ENCODE measurements around the gene PLOD3. TPM values are rescaled to one million over a fixed set of nuclear protein-coding genes. Genes with fewer than 3 reads are reported as not detected.
A peak's percentile ranks its signal among the peaks of the same experiment; 100 is the strongest.

The PLOD3 gene
- total RNA-seq, 1 experiment from 2014 or later, result 83.7 TPM

GRCh38 chr7:101171442-101171837, 45.9 kb downstream of the PLOD3 start:
- RAD21 ChIA-PET (ENCODE audit: low non-redundant PET in 1 of 2, low total read pairs in 2 of 2, uncharacterized antibody in 2 of 2, unreplicated experiment in 2 of 2), result no interaction called here
- no peak overlapping the region for H3K4me2 ChIP-seq (ENCODE audit: low read length)
- H3K4me3 ChIP-seq (replicated peaks in 1 of 2; ENCODE audit: low read depth in 1 of 2, low read length in 2 of 2), result no peak overlapping the region
- no peak for TF ChIP-seq CBX3 (IDR thresholded peaks at IDR 0.05; ENCODE audit: low read depth)
- TF ChIP-seq EGR1 (IDR thresholded peaks at IDR 0.05; ENCODE audit: low read depth), result no peak
- peaks cover 42 to 71% of the 10 kb centered on the region in 2 experiments for H3K4me1 ChIP-seq (ENCODE audit: control insufficient read depth in 1 of 2, insufficient read depth in 2 of 2, low read length in 2 of 2)
- intact Hi-C loops (cut with micrococcal nuclease), result no loop called here
- H3K9me2 ChIP-seq (ENCODE audit: insufficient read depth), result no peaks in the 10 kb centered on the region
- H3K9me3 ChIP-seq (ENCODE audit: control insufficient read depth in 1 of 2, insufficient read depth in 1 of 2, low read depth in 1 of 2, low read length in 2 of 2), result no peaks in the 10 kb centered on the region
- no peaks in the 10 kb centered on the region for H3K79me2 ChIP-seq (ENCODE audit: insufficient read depth, low read length)
- no peak for ATAC-seq
- no peak for DNase-seq (ENCODE audit: low read depth, low spot score)
- H3K27me3 ChIP-seq (ENCODE audit: insufficient read depth, low read length), result no peaks in the 10 kb centered on the region
- no peaks in the 10 kb centered on the region for H4K20me1 ChIP-seq (ENCODE audit: insufficient read depth)
- no TSS peak for BruUV-seq (replicated peaks)
- H2AFZ ChIP-seq (ENCODE audit: low read depth, low read length, poor library complexity, severe bottlenecking), result no peak overlapping the region
- H3K27ac ChIP-seq (ENCODE audit: low read depth, low read length), result no peak overlapping the region
- POLR2A ChIA-PET, result interaction anchor here (1.1 kb wide), 1 partner anchor 9 kb away, joined by 3 read pairs; no protein-coding TSS in a partner anchor
- CTCF ChIA-PET, result interaction anchor here (1.0 to 1.6 kb wide), 3 partner anchors 21 to 111 kb away, joined by 3 to 12 read pairs (median 4); no protein-coding TSS in a partner anchor
- H3K9ac ChIP-seq (ENCODE audit: low read length), result no peak overlapping the region
- no peaks in the 10 kb centered on the region for H3K36me3 ChIP-seq (ENCODE audit: control insufficient read depth in 1 of 2, insufficient read depth in 2 of 2, low read length in 2 of 2)

- H2AFZ ChIP-seq (ENCODE audit: low read depth, low read length, poor library complexity, severe bottlenecking), result no peak overlapping the region
- peaks cover 46 to 77% of the 10 kb centered on the region in 2 experiments for H3K4me1 ChIP-seq (ENCODE audit: control insufficient read depth in 1 of 2, insufficient read depth in 2 of 2, low read length in 2 of 2)
- no peaks in the 10 kb centered on the region for H3K9me2 ChIP-seq (ENCODE audit: insufficient read depth)
- no peak for ATAC-seq
- no peaks in the 10 kb centered on the region for H3K9me3 ChIP-seq (ENCODE audit: control insufficient read depth in 1 of 2, insufficient read depth in 1 of 2, low read depth in 1 of 2, low read length in 2 of 2)
- no peak for TF ChIP-seq JUND (IDR thresholded peaks at IDR 0.05)
- no peak for TF ChIP-seq EGR1 (IDR thresholded peaks at IDR 0.05; ENCODE audit: low read depth)
- no peak for TF ChIP-seq SP1 (IDR thresholded peaks at IDR 0.05; ENCODE audit: low read depth)
- TF ChIP-seq TCF7L2 (IDR thresholded peaks at IDR 0.05; ENCODE audit: borderline replicate concordance, extremely low read depth, insufficient read depth, insufficient read length), result peak; percentile 26
- no peak overlapping the region for H3K4me3 ChIP-seq (replicated peaks in 1 of 2; ENCODE audit: low read depth in 1 of 2, low read length in 2 of 2)
- H4K20me1 ChIP-seq (ENCODE audit: insufficient read depth), result no peaks in the 10 kb centered on the region
- no peak overlapping the region for H3K9ac ChIP-seq (ENCODE audit: low read length)
- 0 out of 2 replicates have a peak overlapping the region, but pooled peaks have one; percentile 80 for H3K4me2 ChIP-seq (ENCODE audit: low read length)
- no peaks in the 10 kb centered on the region for H3K36me3 ChIP-seq (ENCODE audit: control insufficient read depth in 1 of 2, insufficient read depth in 2 of 2, low read length in 2 of 2)
- no peak for DNase-seq (ENCODE audit: low read depth, low spot score)
- CTCF ChIA-PET, result interaction anchor here (1.0 to 1.6 kb wide), 4 partner anchors 12 to 112 kb away, joined by 3 to 12 read pairs (median 4); no protein-coding TSS in a partner anchor
- no peaks in the 10 kb centered on the region for H3K79me2 ChIP-seq (ENCODE audit: insufficient read depth, low read length)
- TSS peak; percentile 12 for BruUV-seq (replicated peaks)
- no peak overlapping the region for H3K27ac ChIP-seq (ENCODE audit: low read depth, low read length)
- RAD21 ChIA-PET (ENCODE audit: low non-redundant PET in 1 of 2, low total read pairs in 2 of 2, uncharacterized antibody in 2 of 2, unreplicated experiment in 2 of 2), result interaction anchor here in 1 of 2 experiments (0.6 kb wide), 1 partner anchor 9 kb away, joined by 3 read pairs; no protein-coding TSS in a partner anchor
- POLR2A ChIA-PET, result interaction anchor here (1.1 kb wide), 1 partner anchor 8 kb away, joined by 3 read pairs; no protein-coding TSS in a partner anchor
- H3K27me3 ChIP-seq (ENCODE audit: insufficient read depth, low read length), result no peaks in the 10 kb centered on the region
- intact Hi-C loops (cut with micrococcal nuclease), result no loop called here
Observed at GRCh38 chr7:101170617-101171441, 46.6 kb downstream of the PLOD3 start.

All from HCT116 (cell line).